Caco-2 (cell line): ENCODE measurements around the gene RBPJ. TPM values are rescaled to one million over a fixed set of nuclear protein-coding genes. Genes with fewer than 3 reads are reported as not detected.

Experiments used
- BruUV-seq: library from RNA; stranded (reverse); fragments of 400-500 nt; replicated peaks from 2 replicates; lab custom pipeline; 2021; lab: Mats Ljungman, UMichigan
- CTCF ChIA-PET: fragments of 300-600 bp; sonication (Branson Sonifier 250); formaldehyde crosslinking; loops from one replicate; lab custom pipeline; 2022; ENCODE audit warnings: antibody characterized with exemption; lab: Charles Lee
- POLR2A ChIA-PET: fragments of 300-600 bp; sonication (Branson Sonifier 250); formaldehyde crosslinking; loops from one replicate; lab custom pipeline; 2022; ENCODE audit warnings: antibody characterized with exemption; lab: Charles Lee
- DNase-seq, 2 experiments: peaks; one replicate each; pipeline versions ENCODE4 v3.0.0 to v3.0.0-alpha.2; 2020 to 2022
- H3K27me3 ChIP-seq: replicated peaks from 2 replicates; pipeline ENCODE4 v1.6.0; 2011; ENCODE audit warnings: low read length; ENCODE audit not compliant: control insufficient read depth, insufficient read depth
- H3K36me3 ChIP-seq: 2 replicates; pipeline ENCODE4 v1.5.1; 2011; ENCODE audit warnings: low read length; ENCODE audit not compliant: control insufficient read depth, insufficient read depth
- H3K4me1 ChIP-seq: fragments of 250-450 bp; sonication (Bioruptor Pico); 2 replicates; pipeline ENCODE4 v1.5.1; 2020; ENCODE audit warnings: mild to moderate bottlenecking
- H3K4me3 ChIP-seq: 2 replicates; pipeline ENCODE4 v1.5.1; 2011; ENCODE audit warnings: low read depth, mild to moderate bottlenecking, control low read depth, low read length
- H3K9me3 ChIP-seq: fragments of 250-450 bp; sonication (Bioruptor Pico); 2 replicates; pipeline ENCODE4 v1.5.1; 2020; ENCODE audit warnings: mild to moderate bottlenecking, moderate library complexity
- H3K27ac Mint-ChIP-seq: one replicate; pipeline ENCODE4 v1.8.0; 2022; ENCODE audit warnings: mixed read lengths; ENCODE audit not compliant: unreplicated experiment
- H3K27me3 Mint-ChIP-seq: one replicate; pipeline ENCODE4 v1.8.0; 2022; ENCODE audit warnings: mixed read lengths; ENCODE audit not compliant: insufficient read depth, unreplicated experiment
- H3K36me3 Mint-ChIP-seq: one replicate; pipeline ENCODE4 v1.8.0; 2022; ENCODE audit warnings: mild to moderate bottlenecking, mixed read lengths; ENCODE audit not compliant: insufficient read depth, unreplicated experiment
- H3K4me1 Mint-ChIP-seq: one replicate; pipeline ENCODE4 v1.8.0; 2022; ENCODE audit warnings: low read depth, mixed read lengths; ENCODE audit not compliant: unreplicated experiment
- H3K4me3 Mint-ChIP-seq: one replicate; pipeline ENCODE4 v1.8.0; 2022; ENCODE audit warnings: mild to moderate bottlenecking, moderate library complexity, mixed read lengths; ENCODE audit not compliant: unreplicated experiment
- H3K9me3 Mint-ChIP-seq: one replicate; pipeline ENCODE4 v1.8.0; 2022; ENCODE audit warnings: mixed read lengths; ENCODE audit not compliant: unreplicated experiment
- intact Hi-C: fragments of 100-400 bp; cut with micrococcal nuclease; formaldehyde crosslinking; loops from one replicate; pipeline ENCODE4 v1.10.0; 2022; ENCODE audit not compliant: unreplicated experiment
- total RNA-seq: library from RNA; stranded (reverse); gene quantifications from 2 replicates; pipeline ENCODE4 v1.2.3, GENCODE V29; 2022
- TF ChIP-seq, protein P1 (sequence below), 2 experiments: fragments of 200-600 bp in 1 of 2; IDR thresholded peaks; 1 replicate in 1 of 2; 2 replicates in 1 of 2; pipeline versions ENCODE4 v1.5.1 to v1.8.0; 2011 to 2022; ENCODE audit warnings: antibody characterized with exemption in 1 of 2, control low read depth in 1 of 2, inconsistent platforms in 1 of 2, low read depth in 1 of 2, low read length in 1 of 2, mild to moderate bottlenecking in 1 of 2, moderate library complexity in 1 of 2; ENCODE audit not compliant: insufficient read depth in 1 of 2, severe bottlenecking in 1 of 2, unreplicated experiment in 1 of 2

The RBPJ gene
- total RNA-seq, 1 experiment from 2014 or later = 38.8 TPM

DNA sequence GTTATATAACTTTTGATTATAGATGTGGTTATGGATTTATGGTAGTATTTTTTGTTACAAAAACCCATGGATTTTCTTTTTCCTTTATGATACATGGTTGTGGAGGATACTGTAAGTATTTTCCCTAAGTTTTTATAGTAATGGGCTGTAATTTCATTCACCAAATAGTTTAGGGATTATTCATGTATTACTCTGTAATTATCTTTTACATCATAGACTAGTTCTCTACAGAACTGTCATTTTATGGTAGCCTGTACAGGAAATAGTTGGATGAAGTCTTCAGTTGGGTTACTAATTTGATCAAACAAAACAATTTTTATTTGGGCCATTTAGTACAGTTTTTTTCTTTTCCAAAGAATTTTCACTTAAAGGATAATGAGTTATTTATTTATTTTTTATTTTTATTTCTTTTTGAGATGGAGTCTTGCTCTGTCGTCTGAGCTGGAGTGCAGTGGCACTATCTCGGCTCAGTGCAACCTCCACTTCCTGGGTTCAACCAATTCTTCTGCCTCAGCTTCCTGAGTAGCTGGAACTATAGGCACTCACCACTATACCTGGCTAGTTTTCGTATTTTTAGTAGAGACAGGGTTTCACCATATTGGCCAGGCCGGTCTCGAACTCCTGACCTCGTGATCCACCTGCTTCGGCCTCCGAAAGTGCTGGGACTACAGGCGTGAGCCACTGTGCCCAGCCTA lies 42.1 kb downstream of the RBPJ start:
- TF ChIP-seq, protein P1, sequence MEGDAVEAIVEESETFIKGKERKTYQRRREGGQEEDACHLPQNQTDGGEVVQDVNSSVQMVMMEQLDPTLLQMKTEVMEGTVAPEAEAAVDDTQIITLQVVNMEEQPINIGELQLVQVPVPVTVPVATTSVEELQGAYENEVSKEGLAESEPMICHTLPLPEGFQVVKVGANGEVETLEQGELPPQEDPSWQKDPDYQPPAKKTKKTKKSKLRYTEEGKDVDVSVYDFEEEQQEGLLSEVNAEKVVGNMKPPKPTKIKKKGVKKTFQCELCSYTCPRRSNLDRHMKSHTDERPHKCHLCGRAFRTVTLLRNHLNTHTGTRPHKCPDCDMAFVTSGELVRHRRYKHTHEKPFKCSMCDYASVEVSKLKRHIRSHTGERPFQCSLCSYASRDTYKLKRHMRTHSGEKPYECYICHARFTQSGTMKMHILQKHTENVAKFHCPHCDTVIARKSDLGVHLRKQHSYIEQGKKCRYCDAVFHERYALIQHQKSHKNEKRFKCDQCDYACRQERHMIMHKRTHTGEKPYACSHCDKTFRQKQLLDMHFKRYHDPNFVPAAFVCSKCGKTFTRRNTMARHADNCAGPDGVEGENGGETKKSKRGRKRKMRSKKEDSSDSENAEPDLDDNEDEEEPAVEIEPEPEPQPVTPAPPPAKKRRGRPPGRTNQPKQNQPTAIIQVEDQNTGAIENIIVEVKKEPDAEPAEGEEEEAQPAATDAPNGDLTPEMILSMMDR (IDR thresholded peaks at IDR 0.05; ENCODE audit: insufficient read depth in 1 of 2, low read depth in 1 of 2, low read length in 1 of 2, severe bottlenecking in 1 of 2, unreplicated experiment in 1 of 2) = no peak
- DNase-seq = no peak
- no peaks in the 10 kb centered on the region for H3K9me3 Mint-ChIP-seq
- no peak overlapping the region for H3K27ac Mint-ChIP-seq
- peaks cover under 1% of the 10 kb centered on the region for H3K4me1 Mint-ChIP-seq
- no TSS peak for BruUV-seq
- Histone ChIP-seq H3K4me1 (0 out of 2 replicates have a peak, but pooled peaks cover under 1% of the 10 kb centered on the region), H3K4me3 (no peak overlapping the region), H3K9me3 (no peaks in the 10 kb centered on the region), H3K27me3 (no peaks in the 10 kb centered on the region), H3K36me3 (no peaks in the 10 kb centered on the region)
- intact Hi-C loops = no loop called here
- no peaks in the 10 kb centered on the region for H3K36me3 Mint-ChIP-seq
- no peaks in the 10 kb centered on the region for H3K27me3 Mint-ChIP-seq
- no peak overlapping the region for H3K4me3 Mint-ChIP-seq
- POLR2A ChIA-PET = no interaction called here
- CTCF ChIA-PET = no interaction called here

DNA sequence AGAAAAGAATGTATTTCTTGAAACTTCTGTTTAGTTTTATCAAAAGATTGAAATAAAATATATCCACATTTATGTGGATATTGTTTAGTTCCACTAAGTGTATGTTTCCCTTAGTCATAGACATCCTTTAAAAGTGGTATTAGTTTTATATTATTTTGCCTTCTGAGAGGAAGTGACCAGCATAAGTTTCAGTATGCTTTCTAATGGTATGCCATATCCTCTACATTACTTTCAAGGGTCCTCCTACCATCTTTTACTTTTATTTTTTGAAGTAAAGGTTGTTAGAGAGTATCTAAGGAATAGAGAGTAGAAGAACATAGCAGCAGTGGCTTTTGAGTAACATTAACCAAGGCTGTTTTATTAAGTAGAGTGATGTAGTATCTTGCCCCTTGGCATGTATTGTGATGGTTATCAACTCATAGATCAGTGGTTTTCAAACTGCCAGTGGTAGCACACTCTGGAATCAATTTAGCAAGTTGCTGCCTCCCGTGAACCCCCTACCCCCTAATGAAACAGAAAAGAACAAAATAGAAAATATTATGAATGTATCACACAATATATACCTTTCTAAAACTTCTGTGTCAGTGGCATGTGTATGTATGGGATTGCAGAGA lies 44.8 kb downstream of the RBPJ start:
- no peak for DNase-seq
- Mint-ChIP-seq H3K4me3 (no peak overlapping the region), H3K27me3 (no peaks in the 10 kb centered on the region), H3K36me3 (no peaks in the 10 kb centered on the region), H3K4me1 (peaks cover 15% of the 10 kb centered on the region), H3K9me3 (no peaks in the 10 kb centered on the region), H3K27ac (no peak overlapping the region)
- Histone ChIP-seq H3K36me3 (no peaks in the 10 kb centered on the region), H3K9me3 (no peaks in the 10 kb centered on the region), H3K4me1 (peaks cover 13% of the 10 kb centered on the region), H3K27me3 (no peaks in the 10 kb centered on the region), H3K4me3 (no peak overlapping the region)
- ChIA-PET POLR2A (no interaction called here), CTCF (no interaction called here)
- TF ChIP-seq, protein P1 (IDR thresholded peaks at IDR 0.05; ENCODE audit: insufficient read depth in 1 of 2, low read depth in 1 of 2, low read length in 1 of 2, severe bottlenecking in 1 of 2, unreplicated experiment in 1 of 2) = no peak
- no TSS peak for BruUV-seq
- intact Hi-C loops = no loop called here

DNA sequence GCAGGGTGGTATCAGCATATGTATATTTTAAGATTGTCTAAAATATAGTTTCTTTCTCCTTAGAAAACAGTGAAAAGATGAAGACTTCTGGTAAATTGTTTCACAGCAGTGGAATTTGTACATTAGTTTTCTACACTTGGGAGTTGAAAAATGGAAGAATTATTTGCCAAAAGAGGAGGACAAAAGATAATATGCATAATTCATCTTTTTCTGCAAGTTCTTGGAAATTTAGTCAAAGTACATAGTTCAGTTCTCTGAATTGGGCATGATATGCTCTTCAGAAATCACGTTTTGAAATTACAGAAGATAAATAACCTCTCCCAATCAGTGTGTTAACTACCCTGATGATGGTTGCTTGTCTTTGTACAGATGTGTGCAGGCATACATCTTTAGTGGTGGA lies 47.0 kb downstream of the RBPJ start:
- peaks cover 26% of the 10 kb centered on the region for H3K4me1 Mint-ChIP-seq
- BruUV-seq = no TSS peak
- no peak for DNase-seq
- H3K27me3 ChIP-seq = no peaks in the 10 kb centered on the region
- no peaks in the 10 kb centered on the region for H3K36me3 Mint-ChIP-seq
- no peaks in the 10 kb centered on the region for H3K27me3 Mint-ChIP-seq
- CTCF ChIA-PET = no interaction called here
- no peak overlapping the region for H3K27ac Mint-ChIP-seq
- no peaks in the 10 kb centered on the region for H3K36me3 ChIP-seq
- intact Hi-C loops = no loop called here
- no peak overlapping the region for H3K4me3 ChIP-seq
- no peak overlapping the region for H3K4me3 Mint-ChIP-seq
- no peaks in the 10 kb centered on the region for H3K9me3 Mint-ChIP-seq
- H3K9me3 ChIP-seq = no peaks in the 10 kb centered on the region
- peaks cover 24% of the 10 kb centered on the region for H3K4me1 ChIP-seq
- POLR2A ChIA-PET = no interaction called here
- TF ChIP-seq, protein P1 (IDR thresholded peaks at IDR 0.05; ENCODE audit: insufficient read depth in 1 of 2, low read depth in 1 of 2, low read length in 1 of 2, severe bottlenecking in 1 of 2, unreplicated experiment in 1 of 2) = no peak
